Limb (tissue), 2 donors: ENCODE data around the gene ADAM19.
A peak's percentile ranks its signal among the peaks of the same experiment; 100 is the strongest.

Source experiments
- DNase-seq, 2 donors: peaks; one replicate each; pipeline ENCODE4 v3.0.0-alpha.2; 2016; ENCODE audit errors: extremely low spot score in 2 of 2

Gene ADAM19

GRCh38 chr5:157594675-157595459 lies 19.3 kb upstream of the ADAM19 start:
- DNase-seq, result no peak

GRCh38 chr5:157594257-157594656 lies 18.7 kb upstream of the ADAM19 start:
- no peak for DNase-seq

- DNase-seq, result no peak
Measured at GRCh38 chr5:157593052-157593757, 17.6 kb upstream of the ADAM19 start.

- DNase-seq, result no peak
Measured at GRCh38 chr5:157592594-157592993, 17.0 kb upstream of the ADAM19 start.

GRCh38 chr5:157590478-157590877 lies 14.9 kb upstream of the ADAM19 start:
- no peak for DNase-seq

- no peak for DNase-seq
Measured at GRCh38 chr5:157584628-157585027, 9.1 kb upstream of the ADAM19 start.

- DNase-seq, result no peak
Measured at GRCh38 chr5:157582731-157583620, 7.4 kb upstream of the ADAM19 start.

- no peak for DNase-seq
Measured at GRCh38 chr5:157581901-157582300, 6.3 kb upstream of the ADAM19 start.

GRCh38 chr5:157578079-157578780 lies 2.7 kb upstream of the ADAM19 start:
- DNase-seq, result no peak

GRCh38 chr5:157576678-157577077 lies 1.1 kb upstream of the ADAM19 start:
- DNase-seq, result no peak

GRCh38 chr5:157574456-157575380 lies 857 bp downstream of the ADAM19 start:
- peak in 1 of 2 donors; percentile 70 for DNase-seq

GRCh38 chr5:157571357-157571827 lies 4.2 kb downstream of the ADAM19 start:
- no peak for DNase-seq

GRCh38 chr5:157570531-157571200 lies 4.9 kb downstream of the ADAM19 start:
- DNase-seq, result no peak

GRCh38 chr5:157568720-157569119 lies 6.9 kb downstream of the ADAM19 start:
- DNase-seq, result no peak

GRCh38 chr5:157568222-157568621 lies 7.4 kb downstream of the ADAM19 start:
- DNase-seq, result no peak

GRCh38 chr5:157566902-157567489 lies 8.6 kb downstream of the ADAM19 start:
- no peak for DNase-seq

- DNase-seq, result no peak
Measured at GRCh38 chr5:157563929-157564716, 11.5 kb downstream of the ADAM19 start.

GRCh38 chr5:157563373-157563928 lies 12.1 kb downstream of the ADAM19 start:
- no peak for DNase-seq
